Measurements from ENCODE around the gene PHLDB3.
A peak's percentile ranks its signal among the peaks of the same experiment; 100 is the strongest.
"Not testable (repeated sequence)": the region's sequence is repeated elsewhere in the genome, so short reads cannot be mapped to it uniquely, and the experiment has no call there.

Gene PHLDB3

GRCh38 chr19:43466793-43467192 is 37.8 kb downstream of the PHLDB3 start:
- no peak for DNase-seq

- DNase-seq: peak in 1 of 2 donors; percentile 53
These were observed 39.0 kb downstream of the PHLDB3 start, which contains the start of gene LYPD3 for GRCh38 chr19:43465468-43466120. LYPD3 (minus strand) TSS chr19:43465608; CDS start chr19:43465571, 37 bp downstream.

DNA sequence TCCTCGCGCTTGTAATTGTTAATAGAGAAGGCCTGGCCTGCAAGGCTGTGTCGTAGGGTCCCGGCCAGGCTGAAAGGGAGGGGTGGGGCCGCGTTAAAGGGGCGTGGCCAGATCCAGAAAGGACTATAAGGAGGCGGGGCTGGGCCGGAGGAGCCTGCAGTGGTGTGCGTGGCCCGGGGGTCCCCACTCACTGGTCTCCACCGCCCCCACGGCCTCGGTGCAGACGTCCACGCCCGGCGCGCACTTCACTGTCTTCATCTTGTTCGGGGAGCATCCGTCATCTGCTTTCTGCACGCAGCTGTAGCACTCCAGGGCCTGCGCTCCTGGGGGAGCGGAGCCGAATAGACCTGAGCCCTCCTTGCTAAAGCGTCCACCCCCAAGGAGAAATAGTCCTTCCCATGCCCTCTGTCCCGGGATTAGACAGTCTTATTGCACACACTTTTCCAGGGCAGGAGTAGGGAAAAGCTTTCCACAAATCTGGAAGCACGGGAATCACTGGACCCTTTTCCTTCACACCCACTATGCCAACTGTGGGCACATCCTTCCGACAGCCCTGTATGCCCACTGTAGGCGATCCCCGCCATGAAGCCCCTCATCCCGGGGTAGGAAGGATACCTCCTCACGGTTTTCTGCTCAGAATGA is 40.3 kb downstream of the PHLDB3 start:
- DNase-seq: no peak

DNA sequence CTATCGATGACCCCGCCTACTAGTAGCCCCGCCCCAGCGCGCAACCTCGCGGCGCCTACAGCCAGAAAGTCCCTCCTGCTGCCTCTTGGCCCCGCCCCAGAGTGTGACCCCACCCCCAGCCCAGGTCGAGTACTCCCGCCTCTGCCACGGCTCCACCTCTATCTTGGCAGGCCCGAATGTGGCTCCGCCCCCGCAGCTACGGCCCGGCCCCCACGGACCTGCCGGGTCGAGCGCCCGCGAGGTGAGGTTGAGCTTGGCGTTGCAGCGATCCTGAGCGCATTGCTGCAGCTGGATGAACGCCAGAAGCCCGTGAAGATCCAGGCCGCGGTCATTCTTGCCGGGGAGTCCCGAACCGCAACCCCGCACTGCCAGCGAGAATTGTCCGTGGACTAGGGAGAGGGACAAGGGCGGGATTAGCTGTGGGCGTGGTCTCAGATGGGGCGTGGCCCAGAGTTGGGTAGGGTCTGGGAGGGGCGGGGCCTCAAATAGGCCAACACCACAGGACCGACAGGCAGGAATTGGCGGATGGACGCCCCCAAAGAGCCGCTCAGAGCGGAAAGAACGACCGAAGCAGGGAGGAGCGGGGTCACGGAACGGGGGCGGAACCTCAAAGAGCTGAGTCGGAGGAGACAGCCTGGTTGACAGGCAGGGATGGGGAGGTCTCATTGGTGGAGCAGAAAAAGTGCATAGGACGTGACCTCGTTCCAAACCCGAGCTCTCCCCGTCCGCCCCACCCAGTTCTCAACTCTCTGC is 41.0 kb downstream of the PHLDB3 start:
- peak; percentile 99 to 100 for DNase-seq

DNA sequence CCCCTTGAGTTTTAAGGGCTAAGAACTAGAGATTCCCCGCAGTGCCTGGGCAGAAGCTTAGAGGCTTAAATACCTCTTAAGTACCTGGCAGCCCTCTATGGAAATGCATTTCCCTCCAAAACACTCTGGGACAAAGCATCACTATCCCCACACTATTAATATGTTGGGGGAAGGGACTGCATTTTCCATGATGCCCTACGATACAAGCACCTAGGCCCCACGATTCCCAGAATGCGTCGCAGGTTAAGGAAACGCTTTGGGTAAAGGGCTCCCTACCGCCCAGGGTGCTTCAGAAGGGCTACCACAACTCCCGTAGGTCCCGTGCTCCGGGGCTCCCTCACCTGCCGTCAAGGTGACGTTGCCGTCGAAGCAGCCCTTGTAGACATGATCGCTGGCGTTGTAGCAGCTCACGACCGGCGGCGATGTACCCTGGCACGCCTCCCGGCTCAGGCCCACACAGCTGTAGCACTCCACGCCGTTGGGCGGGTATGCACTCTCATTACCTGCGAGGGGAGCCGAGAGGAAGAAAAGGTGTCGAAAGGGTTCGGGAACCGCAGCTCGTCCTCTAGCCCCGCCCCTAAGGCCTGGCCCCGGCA is 41.7 kb downstream of the PHLDB3 start:
- no peak for DNase-seq

DNA sequence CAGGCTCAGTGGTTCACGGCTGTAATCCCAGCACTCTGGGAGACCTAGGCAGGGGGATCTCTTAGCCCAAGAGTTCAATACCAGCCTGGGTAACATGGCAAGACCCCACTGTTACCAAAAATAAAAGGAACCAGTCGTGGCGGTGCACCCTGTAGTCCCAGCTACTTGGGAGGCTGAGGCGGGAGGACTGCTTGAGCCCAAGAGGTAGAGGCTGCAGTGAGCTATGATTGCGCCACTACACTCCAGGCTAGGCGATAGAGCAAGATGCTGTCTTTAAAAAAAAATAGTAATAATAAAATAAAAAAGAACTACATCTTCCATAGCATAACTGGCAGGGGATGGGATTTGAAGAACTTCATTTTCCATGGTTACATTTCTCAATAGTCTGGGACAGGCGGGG is 42.2 kb downstream of the PHLDB3 start:
- DNase-seq: no peak

GRCh38 chr19:43461303-43461702 is 43.2 kb downstream of the PHLDB3 start:
- DNase-seq: no peak

GRCh38 chr19:43460362-43461016 is 44.1 kb downstream of the PHLDB3 start:
- no peak for DNase-seq

DNA sequence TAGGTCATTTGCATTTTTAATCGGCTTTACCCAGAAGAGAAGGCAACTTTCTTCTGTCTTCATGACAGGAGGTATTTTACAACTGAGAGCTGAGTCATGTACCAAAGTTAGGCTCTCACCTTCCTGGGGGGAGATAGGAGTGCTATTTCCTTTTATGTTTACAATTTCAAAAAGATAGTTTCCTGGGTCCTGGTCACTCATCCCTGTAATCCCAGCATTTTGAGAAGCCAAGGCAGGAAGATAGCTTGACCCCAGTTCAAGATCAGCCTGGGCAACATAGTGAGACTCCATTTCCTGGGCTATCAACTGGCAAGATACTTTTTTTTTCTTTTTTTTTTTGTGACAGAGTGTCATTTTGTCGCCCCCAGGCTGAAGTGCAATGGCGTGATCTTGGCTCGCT is 46.7 kb downstream of the PHLDB3 start:
- DNase-seq: no peak

- no peak for DNase-seq
These were observed 49.0 kb downstream of the PHLDB3 start for GRCh38 chr19:43455321-43456113.

DNA sequence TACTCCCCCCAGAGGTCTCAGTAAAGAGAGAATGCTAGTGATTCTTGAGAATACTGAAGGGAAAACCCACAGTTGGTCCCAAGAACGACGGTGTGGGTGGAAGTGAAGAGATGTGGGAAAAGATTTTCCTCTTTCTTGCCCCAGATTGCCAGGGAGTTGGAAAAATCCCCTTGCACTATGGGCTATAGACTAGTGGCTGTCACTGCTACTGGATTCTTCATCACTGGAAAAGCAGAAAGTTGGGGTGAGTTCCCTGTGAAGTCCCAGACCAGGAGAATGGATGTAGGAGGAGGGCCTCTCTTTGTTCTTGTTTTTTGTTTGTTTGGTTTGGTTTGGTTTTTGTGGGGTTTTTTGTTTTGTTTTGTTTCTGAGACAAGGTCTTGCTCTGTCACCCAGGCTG is 50.5 kb downstream of the PHLDB3 start:
- DNase-seq: no peak

DNA sequence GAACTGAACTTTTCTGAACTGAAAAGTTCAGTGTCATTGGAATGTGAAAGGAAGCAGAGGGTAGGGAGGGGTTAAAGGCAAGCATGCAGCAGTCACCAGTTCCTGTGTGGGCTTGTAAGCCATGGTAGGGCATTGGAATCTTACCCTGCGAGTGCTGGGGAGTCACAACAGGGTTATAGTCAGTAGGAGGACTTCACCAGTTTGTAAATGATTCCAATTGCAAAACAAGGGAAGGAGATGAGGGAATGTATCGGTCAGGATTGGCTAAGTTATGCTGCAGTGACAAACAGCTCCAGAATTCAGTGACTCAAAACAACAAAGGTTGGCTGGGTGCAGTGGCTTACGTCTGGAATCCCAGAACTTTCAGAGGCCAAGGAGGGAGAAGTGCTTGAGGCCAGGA is 52.0 kb downstream of the PHLDB3 start:
- DNase-seq: no peak

GRCh38 chr19:43450545-43450997 is 54.0 kb downstream of the PHLDB3 start:
- DNase-seq: no peak

DNA sequence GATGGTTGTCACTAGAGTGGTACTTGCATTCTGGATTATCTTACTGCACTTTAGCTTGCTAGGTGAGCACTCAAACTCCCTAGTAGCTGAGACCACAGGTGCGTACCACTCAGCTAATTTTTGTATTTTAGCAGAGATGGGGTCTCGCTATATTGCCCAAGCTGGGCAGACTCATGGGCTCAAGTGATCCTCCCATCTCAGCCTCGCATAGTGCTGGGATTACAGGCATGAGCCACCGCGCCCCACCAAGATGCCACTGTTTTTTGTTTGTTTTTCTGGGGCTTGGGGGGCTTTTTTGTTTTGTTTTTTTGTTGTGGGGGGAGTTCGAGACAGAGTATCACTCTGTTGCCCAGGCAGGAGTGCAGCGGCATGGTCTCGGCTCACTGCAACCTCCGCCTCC is 56.9 kb downstream of the PHLDB3 start:
- DNase-seq: no peak

DNA sequence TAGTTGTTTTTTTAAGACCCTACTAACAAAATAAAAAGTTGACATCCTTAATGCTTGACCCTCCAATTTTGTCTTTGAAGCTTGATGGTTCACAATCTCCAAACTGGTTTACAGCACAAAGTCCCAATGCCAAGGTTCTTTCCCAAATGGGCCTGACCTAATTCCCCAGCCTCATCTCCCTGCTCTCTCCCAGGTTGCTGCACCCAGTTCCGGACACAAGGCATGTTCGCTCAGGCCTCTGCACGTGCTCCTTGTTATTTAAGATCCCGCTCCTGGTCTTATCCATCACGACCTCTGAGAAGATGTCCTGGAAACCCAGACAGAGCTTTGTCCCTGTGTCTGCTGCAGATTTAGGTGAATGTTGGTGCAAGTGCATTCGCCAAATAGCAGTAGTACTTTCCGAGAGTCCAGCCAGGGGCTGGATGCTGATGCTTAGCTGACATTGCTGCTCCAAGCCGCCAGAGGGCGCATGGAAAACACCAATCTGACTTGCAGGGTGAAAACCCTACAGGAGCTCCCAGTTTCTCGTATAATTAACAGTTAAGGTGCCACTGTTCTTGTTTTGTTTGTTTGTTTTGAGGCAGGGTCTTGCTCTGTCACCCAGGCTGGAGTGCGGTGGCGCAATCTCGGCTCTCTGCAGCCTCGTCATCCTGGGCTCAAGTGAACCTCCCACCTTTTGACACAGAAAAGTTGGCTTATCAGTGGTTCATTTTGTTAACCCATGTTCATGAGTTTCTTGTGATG is 57.6 kb downstream of the PHLDB3 start:
- DNase-seq: peak; percentile 79 to 85

DNA sequence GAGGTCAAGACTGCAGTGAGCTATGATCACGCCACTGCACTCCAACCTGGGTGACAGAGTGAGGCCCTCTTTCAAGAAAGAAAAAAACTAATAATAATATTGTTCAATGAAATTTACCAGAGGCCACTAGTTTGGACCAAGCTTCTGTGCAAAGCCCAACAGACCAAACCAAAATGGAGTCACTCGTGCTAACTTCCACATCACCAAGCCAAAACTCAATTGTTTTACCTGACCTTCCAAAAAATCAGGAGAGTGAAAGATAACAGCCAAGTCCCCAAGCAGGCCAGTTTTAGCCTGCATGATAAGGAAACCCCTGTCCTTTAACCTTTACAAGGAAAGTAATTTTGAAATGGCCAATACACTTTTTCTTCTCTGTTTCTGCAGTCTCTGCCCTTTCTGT is 59.1 kb downstream of the PHLDB3 start:
- DNase-seq: no peak

DNA sequence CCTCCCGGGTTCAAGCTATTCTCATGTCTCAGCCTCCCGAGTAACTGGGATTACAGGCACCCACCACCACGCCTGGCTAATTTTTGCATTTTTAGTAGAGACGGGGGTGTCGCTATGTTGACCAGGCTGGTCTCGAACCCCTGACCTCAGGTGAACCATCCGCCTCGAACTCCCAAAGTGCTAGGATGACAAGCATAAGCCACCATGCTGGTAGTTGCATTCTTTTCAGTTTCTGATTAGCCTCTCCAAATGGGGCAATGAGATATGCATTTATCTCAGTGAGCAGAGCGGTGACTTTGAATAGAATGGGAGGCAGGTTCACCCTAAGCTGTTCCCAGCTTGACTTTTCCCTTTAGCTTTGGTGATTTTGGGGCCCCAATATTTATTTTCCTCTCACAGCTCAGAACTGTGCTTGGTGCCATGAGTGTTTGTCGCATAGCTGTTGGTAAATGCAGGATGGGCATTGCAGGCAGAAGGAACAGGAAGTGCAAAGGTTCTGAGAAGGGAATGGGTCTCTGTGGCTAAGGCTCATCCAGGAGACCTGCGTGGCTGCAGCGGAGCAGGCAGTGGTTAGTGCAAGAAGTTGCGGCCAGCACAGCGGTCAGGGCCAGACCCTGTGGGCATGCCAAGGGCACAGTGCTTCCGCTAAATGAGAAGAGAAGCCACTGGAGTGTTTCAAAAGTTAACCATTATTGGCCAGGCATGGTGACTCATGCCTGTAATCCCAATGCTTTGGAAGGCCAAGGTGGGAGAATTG is 59.8 kb downstream of the PHLDB3 start:
- no peak for DNase-seq

GRCh38 chr19:43444091-43444490 is 60.5 kb downstream of the PHLDB3 start:
- not testable (repeated sequence) for DNase-seq

GRCh38 chr19:43441716-43442115 is 62.8 kb downstream of the PHLDB3 start:
- DNase-seq: no peak

DNA sequence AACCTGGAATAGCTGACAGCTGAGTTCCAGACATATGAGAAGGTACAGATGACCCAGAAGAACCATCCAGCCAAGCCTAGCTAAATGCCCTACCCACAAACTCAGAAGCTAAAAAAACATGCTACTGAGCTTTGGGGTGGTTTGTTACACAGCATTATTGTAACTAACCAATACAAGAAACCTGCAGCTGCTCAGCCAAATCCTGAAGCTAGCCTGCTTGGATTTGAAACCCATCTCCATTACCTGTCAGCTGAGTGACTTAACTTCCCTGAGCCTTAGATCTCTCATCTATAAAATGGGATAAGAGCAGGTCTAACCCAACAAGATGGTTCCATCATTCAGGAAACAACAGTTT is 64.9 kb downstream of the PHLDB3 start:
- DNase-seq: no peak

All from CD4-positive, alpha-beta T cell treated with Interferon alpha-2 for 1 hour (primary cell).